HEK293 (cell line): ENCODE measurements around the gene KIF2C.
A peak's percentile ranks its signal among the peaks of the same experiment; 100 is the strongest.

Experiments used
- CTCF ChIA-PET: fragments of 350-600 bp; formaldehyde crosslinking; extraction: SDS; loops from one replicate; lab custom pipeline; 2021; ENCODE audit warnings: antibody characterized with exemption; lab: Yijun Ruan, JAX
- POLR2A ChIA-PET: fragments of 300-600 bp; formaldehyde crosslinking; extraction: SDS; loops from one replicate; lab custom pipeline; 2020; ENCODE audit warnings: antibody characterized with exemption, inconsistent platforms; lab: Yijun Ruan, JAX
- H3K27ac ChIP-seq: fragments of 200-500 bp; sonication (Bioruptor generic); 2 replicates; pipeline ENCODE4 v1.5.1; 2014; ENCODE audit warnings: low read depth, low read length, control low read depth, inconsistent platforms; ENCODE audit errors: extremely low read depth
- H3K36me3 ChIP-seq, 2 experiments: fragments of 200-500 bp in 1 of 2; sonication (Bioruptor generic) in 1 of 2; 1 replicate in 1 of 2; 2 replicates in 1 of 2; pipeline ENCODE4 v1.5.1; 2014 to 2017; ENCODE audit warnings: inconsistent platforms in 2 of 2, low read length in 2 of 2; ENCODE audit not compliant: control insufficient read depth in 2 of 2, insufficient read depth in 1 of 2
- H3K4me1 ChIP-seq: fragments of 200-500 bp; sonication (Bioruptor generic); 2 replicates; pipeline ENCODE4 v1.5.1; 2014; ENCODE audit warnings: mild to moderate bottlenecking, low read length, inconsistent platforms; ENCODE audit not compliant: control insufficient read depth, insufficient read depth
- H3K4me3 ChIP-seq: 2 replicates; pipeline ENCODE4 v1.5.1; 2011; ENCODE audit warnings: low read depth, mild to moderate bottlenecking, control low read depth, low read length, moderate library complexity
- H3K9me3 ChIP-seq: fragments of 200-500 bp; sonication (Bioruptor generic); 2 replicates; pipeline ENCODE4 v1.5.1; 2014; ENCODE audit warnings: low read depth, low read length, inconsistent platforms; ENCODE audit not compliant: control insufficient read depth, insufficient read depth
- EGR2 ChIP-seq: fragments of 450-650 bp; formaldehyde crosslinking; IDR thresholded peaks from 2 replicates; pipeline ENCODE4 v1.5.1; 2016; ENCODE audit warnings: low read depth, missing biosample characterization, missing genetic modification characterization
- KLF1 ChIP-seq: fragments of 450-650 bp; formaldehyde crosslinking; IDR thresholded peaks from 2 replicates; pipeline ENCODE4 v1.5.1; 2016; ENCODE audit warnings: missing biosample characterization, missing genetic modification characterization
- RBAK ChIP-seq: fragments of 450-650 bp; formaldehyde crosslinking; IDR thresholded peaks from 2 replicates; pipeline ENCODE4 v1.5.1; 2016; ENCODE audit warnings: missing biosample characterization, missing genetic modification characterization
- SCRT2 ChIP-seq: fragments of 450-650 bp; formaldehyde crosslinking; IDR thresholded peaks from 2 replicates; pipeline ENCODE4 v1.5.1; 2016; ENCODE audit warnings: missing biosample characterization, missing genetic modification characterization
- ZBTB17 ChIP-seq: fragments of 450-650 bp; formaldehyde crosslinking; IDR thresholded peaks from 2 replicates; pipeline ENCODE4 v1.5.1; 2016; ENCODE audit warnings: missing biosample characterization, missing genetic modification characterization
- ZEB2 ChIP-seq: fragments of 450-650 bp; formaldehyde crosslinking; IDR thresholded peaks from 2 replicates; pipeline ENCODE4 v1.5.1; 2016; ENCODE audit warnings: missing biosample characterization, missing genetic modification characterization
- ZFP3 ChIP-seq: fragments of 450-650 bp; formaldehyde crosslinking; IDR thresholded peaks from 2 replicates; pipeline ENCODE4 v1.5.1; 2016; ENCODE audit warnings: low read depth, missing biosample characterization, missing genetic modification characterization
- ZFP69B ChIP-seq: fragments of 450-650 bp; formaldehyde crosslinking; IDR thresholded peaks from 2 replicates; pipeline ENCODE4 v1.5.1; 2016; ENCODE audit warnings: missing biosample characterization, missing genetic modification characterization
- ZNF112 ChIP-seq: fragments of 450-650 bp; formaldehyde crosslinking; IDR thresholded peaks from 2 replicates; pipeline ENCODE4 v1.5.0; 2017; ENCODE audit warnings: missing biosample characterization, missing genetic modification characterization
- ZNF169 ChIP-seq: fragments of 450-650 bp; formaldehyde crosslinking; IDR thresholded peaks from 2 replicates; pipeline ENCODE4 v1.5.1; 2016; ENCODE audit warnings: missing biosample characterization, missing genetic modification characterization
- ZNF239 ChIP-seq: fragments of 450-650 bp; formaldehyde crosslinking; IDR thresholded peaks from 2 replicates; pipeline ENCODE4 v1.5.1; 2016; ENCODE audit warnings: missing biosample characterization, missing genetic modification characterization
- ZNF24 ChIP-seq: fragments of 450-650 bp; formaldehyde crosslinking; IDR thresholded peaks from 2 replicates; pipeline ENCODE4 v1.5.1; 2016; ENCODE audit warnings: missing biosample characterization, missing genetic modification characterization
- ZNF560 ChIP-seq: fragments of 450-650 bp; formaldehyde crosslinking; IDR thresholded peaks from 2 replicates; pipeline ENCODE4 v1.5.1; 2017; ENCODE audit warnings: missing biosample characterization, missing genetic modification characterization, borderline replicate concordance
- ZNF623 ChIP-seq: fragments of 450-650 bp; formaldehyde crosslinking; IDR thresholded peaks from 2 replicates; pipeline ENCODE4 v1.5.1; 2016; ENCODE audit warnings: missing biosample characterization, missing genetic modification characterization
- ZNF629 ChIP-seq: fragments of 450-650 bp; formaldehyde crosslinking; IDR thresholded peaks from 2 replicates; pipeline ENCODE4 v1.5.1; 2017; ENCODE audit warnings: missing biosample characterization, missing genetic modification characterization
- ZNF664 ChIP-seq: fragments of 450-650 bp; formaldehyde crosslinking; IDR thresholded peaks from 2 replicates; pipeline ENCODE4 v1.5.1; 2016; ENCODE audit warnings: missing biosample characterization, missing genetic modification characterization
- ZNF670 ChIP-seq: fragments of 450-650 bp; formaldehyde crosslinking; IDR thresholded peaks from 2 replicates; pipeline ENCODE4 v1.5.1; 2016; ENCODE audit warnings: missing biosample characterization, missing genetic modification characterization, low read depth
- ZNF692 ChIP-seq: fragments of 450-650 bp; formaldehyde crosslinking; IDR thresholded peaks from 2 replicates; pipeline ENCODE4 v1.5.1; 2016; ENCODE audit warnings: missing biosample characterization, missing genetic modification characterization
- ZNF777 ChIP-seq: fragments of 450-650 bp; formaldehyde crosslinking; IDR thresholded peaks from 2 replicates; pipeline ENCODE4 v1.5.1; 2017; ENCODE audit warnings: missing biosample characterization, missing genetic modification characterization, borderline replicate concordance
- TF ChIP-seq, protein P1 (sequence below): fragments of 450-650 bp; formaldehyde crosslinking; IDR thresholded peaks from 2 replicates; pipeline ENCODE4 v1.5.1; 2016; ENCODE audit warnings: missing biosample characterization, missing genetic modification characterization

KIF2C gene

GRCh38 chr1:44778705-44779576, 39.3 kb downstream of the KIF2C start:
- POLR2A ChIA-PET, result interaction anchor here (1.0 to 2.3 kb wide), 3 partner anchors 14 to 233 kb away, joined by 3 to 13 read pairs (median 4); partner anchors contain the start of gene UROD

GRCh38 chr1:44780583-44781121, 41.0 kb downstream of the KIF2C start:
- H3K36me3 ChIP-seq, result peaks cover 36 to 66% of the 10 kb centered on the region in 2 experiments; a peak in 2 of 3 replicates
- ChIA-PET POLR2A (interaction anchor here (0.6 to 2.3 kb wide), 14 partner anchors 9 to 741 kb away, joined by 3 to 13 read pairs (median 4); partner anchors contain the start of genes PLK3, PRDX1 and UROD), CTCF (interaction anchor here (1.0 kb wide), 1 partner anchor 52 kb away, joined by 4 read pairs; no protein-coding TSS in a partner anchor)
- no peak overlapping the region for H3K27ac ChIP-seq
- no peaks in the 10 kb centered on the region for H3K9me3 ChIP-seq
- H3K4me1 ChIP-seq, result 0 out of 2 replicates have a peak, but pooled peaks cover under 1% of the 10 kb centered on the region
- H3K4me3 ChIP-seq, result no peak overlapping the region
- TF ChIP-seq ZBTB17 (tag by site-specific recombination) (peak; percentile 31; the same call in 1 of the 2 replicates), ZNF670 (tag by site-specific recombination) (no peak), ZNF239 (tag by site-specific recombination) (no peak), SCRT2 (no peak), RBAK (tag by site-specific recombination) (no peak), ZNF112 (tag by site-specific recombination) (no peak), ZEB2 (tag by site-specific recombination) (no peak)

More at GRCh38 chr1:44778705-44779576, 39.3 kb downstream of the KIF2C start:
- Histone ChIP-seq H3K4me1 (no peaks in the 10 kb centered on the region), H3K36me3 (peaks cover 36 to 66% of the 10 kb centered on the region in 2 experiments; a peak in 2 of 3 replicates), H3K9me3 (no peaks in the 10 kb centered on the region), H3K4me3 (no peak overlapping the region), H3K27ac (no peak overlapping the region)
- TF ChIP-seq ZFP69B (no peak), ZNF169 (no peak), EGR2 (tag by site-specific recombination) (no peak), RBAK (tag by site-specific recombination) (no peak), ZNF239 (tag by site-specific recombination) (no peak), ZNF24 (tag by site-specific recombination) (no peak), ZFP3 (no peak), KLF1 (tag by site-specific recombination) (no peak), ZNF664 (no peak), ZNF629 (tag by site-specific recombination) (no peak), ZNF623 (tag by site-specific recombination) (no peak), ZNF560 (no peak), ZNF692 (tag by site-specific recombination) (no peak), ZNF777 (tag by site-specific recombination) (no peak)
- TF ChIP-seq, protein P1, sequence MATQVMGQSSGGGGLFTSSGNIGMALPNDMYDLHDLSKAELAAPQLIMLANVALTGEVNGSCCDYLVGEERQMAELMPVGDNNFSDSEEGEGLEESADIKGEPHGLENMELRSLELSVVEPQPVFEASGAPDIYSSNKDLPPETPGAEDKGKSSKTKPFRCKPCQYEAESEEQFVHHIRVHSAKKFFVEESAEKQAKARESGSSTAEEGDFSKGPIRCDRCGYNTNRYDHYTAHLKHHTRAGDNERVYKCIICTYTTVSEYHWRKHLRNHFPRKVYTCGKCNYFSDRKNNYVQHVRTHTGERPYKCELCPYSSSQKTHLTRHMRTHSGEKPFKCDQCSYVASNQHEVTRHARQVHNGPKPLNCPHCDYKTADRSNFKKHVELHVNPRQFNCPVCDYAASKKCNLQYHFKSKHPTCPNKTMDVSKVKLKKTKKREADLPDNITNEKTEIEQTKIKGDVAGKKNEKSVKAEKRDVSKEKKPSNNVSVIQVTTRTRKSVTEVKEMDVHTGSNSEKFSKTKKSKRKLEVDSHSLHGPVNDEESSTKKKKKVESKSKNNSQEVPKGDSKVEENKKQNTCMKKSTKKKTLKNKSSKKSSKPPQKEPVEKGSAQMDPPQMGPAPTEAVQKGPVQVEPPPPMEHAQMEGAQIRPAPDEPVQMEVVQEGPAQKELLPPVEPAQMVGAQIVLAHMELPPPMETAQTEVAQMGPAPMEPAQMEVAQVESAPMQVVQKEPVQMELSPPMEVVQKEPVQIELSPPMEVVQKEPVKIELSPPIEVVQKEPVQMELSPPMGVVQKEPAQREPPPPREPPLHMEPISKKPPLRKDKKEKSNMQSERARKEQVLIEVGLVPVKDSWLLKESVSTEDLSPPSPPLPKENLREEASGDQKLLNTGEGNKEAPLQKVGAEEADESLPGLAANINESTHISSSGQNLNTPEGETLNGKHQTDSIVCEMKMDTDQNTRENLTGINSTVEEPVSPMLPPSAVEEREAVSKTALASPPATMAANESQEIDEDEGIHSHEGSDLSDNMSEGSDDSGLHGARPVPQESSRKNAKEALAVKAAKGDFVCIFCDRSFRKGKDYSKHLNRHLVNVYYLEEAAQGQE (tag by site-specific recombination), result no peak
- CTCF ChIA-PET, result interaction anchor here (1.0 kb wide), 1 partner anchor 14 kb away, joined by 4 read pairs; no protein-coding TSS in a partner anchor
